ENCODE results near the gene GPC6.

Gene GPC6

DNA sequence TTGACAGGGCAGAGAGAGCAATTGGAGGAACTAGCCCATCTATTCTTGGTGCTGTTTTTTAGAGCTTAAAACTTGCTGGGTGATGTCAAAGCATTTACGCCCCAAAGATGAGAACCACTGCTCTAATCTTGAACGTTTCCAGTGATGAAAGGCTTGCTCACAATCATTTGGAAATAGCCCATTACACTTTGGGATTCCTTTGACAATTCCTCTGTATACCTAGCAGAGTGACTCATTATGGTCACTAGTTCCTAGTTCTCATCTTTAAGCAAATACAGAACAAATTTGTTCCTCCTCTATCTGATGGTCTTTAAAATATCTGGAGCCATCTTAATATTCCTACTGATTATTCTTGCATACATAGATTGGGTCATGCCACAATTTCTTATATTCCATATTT lies 112.3 kb downstream of the GPC6 start:
- no peak overlapping the region for H3K27ac ChIP-seq
- H3K27me3 ChIP-seq (ENCODE audit: insufficient read depth, low read depth, severe bottlenecking) = no peaks in the 10 kb centered on the region
- H3K36me3 ChIP-seq = peaks cover 15% of the 10 kb centered on the region
- peaks cover 6% of the 10 kb centered on the region for H3K9me3 ChIP-seq (ENCODE audit: severe bottlenecking)
- no peak for TF ChIP-seq CTCF (IDR thresholded peaks at IDR 0.05; ENCODE audit: low read depth, low read length)
- no peak overlapping the region for H3K4me3 ChIP-seq (ENCODE audit: low read depth, low read length)
- no peak for DNase-seq

GRCh38 chr13:93339550-93339949 lies 112.9 kb downstream of the GPC6 start:
- no peak overlapping the region for H3K27ac ChIP-seq
- H3K27me3 ChIP-seq (ENCODE audit: insufficient read depth, low read depth, severe bottlenecking) = no peaks in the 10 kb centered on the region
- H3K36me3 ChIP-seq = peaks cover 15% of the 10 kb centered on the region
- no peak for TF ChIP-seq CTCF (IDR thresholded peaks at IDR 0.05; ENCODE audit: low read depth, low read length)
- DNase-seq = no peak
- peaks cover 6% of the 10 kb centered on the region for H3K9me3 ChIP-seq (ENCODE audit: severe bottlenecking)
- H3K4me3 ChIP-seq (ENCODE audit: low read depth, low read length) = no peak overlapping the region

GRCh38 chr13:93341517-93341916 lies 114.9 kb downstream of the GPC6 start:
- DNase-seq = no peak
- TF ChIP-seq CTCF (IDR thresholded peaks at IDR 0.05; ENCODE audit: low read depth, low read length) = no peak
- Histone ChIP-seq H3K9me3 (ENCODE audit: severe bottlenecking) (no peaks in the 10 kb centered on the region), H3K4me3 (ENCODE audit: low read depth, low read length) (no peak overlapping the region), H3K36me3 (peaks cover 7% of the 10 kb centered on the region), H3K27me3 (ENCODE audit: insufficient read depth, low read depth, severe bottlenecking) (no peaks in the 10 kb centered on the region), H3K27ac (no peak overlapping the region)

- no peak for DNase-seq
- TF ChIP-seq CTCF (IDR thresholded peaks at IDR 0.05; ENCODE audit: low read depth, low read length) = no peak
- H3K9me3 ChIP-seq (ENCODE audit: severe bottlenecking) = peaks cover 5% of the 10 kb centered on the region
- no peak overlapping the region for H3K4me3 ChIP-seq (ENCODE audit: low read depth, low read length)
- H3K27me3 ChIP-seq (ENCODE audit: insufficient read depth, low read depth, severe bottlenecking) = no peaks in the 10 kb centered on the region
- peaks cover 7% of the 10 kb centered on the region for H3K36me3 ChIP-seq
- H3K27ac ChIP-seq = peak overlapping the region; percentile 66
Observed at GRCh38 chr13:93343097-93343496, 116.5 kb downstream of the GPC6 start.

DNA sequence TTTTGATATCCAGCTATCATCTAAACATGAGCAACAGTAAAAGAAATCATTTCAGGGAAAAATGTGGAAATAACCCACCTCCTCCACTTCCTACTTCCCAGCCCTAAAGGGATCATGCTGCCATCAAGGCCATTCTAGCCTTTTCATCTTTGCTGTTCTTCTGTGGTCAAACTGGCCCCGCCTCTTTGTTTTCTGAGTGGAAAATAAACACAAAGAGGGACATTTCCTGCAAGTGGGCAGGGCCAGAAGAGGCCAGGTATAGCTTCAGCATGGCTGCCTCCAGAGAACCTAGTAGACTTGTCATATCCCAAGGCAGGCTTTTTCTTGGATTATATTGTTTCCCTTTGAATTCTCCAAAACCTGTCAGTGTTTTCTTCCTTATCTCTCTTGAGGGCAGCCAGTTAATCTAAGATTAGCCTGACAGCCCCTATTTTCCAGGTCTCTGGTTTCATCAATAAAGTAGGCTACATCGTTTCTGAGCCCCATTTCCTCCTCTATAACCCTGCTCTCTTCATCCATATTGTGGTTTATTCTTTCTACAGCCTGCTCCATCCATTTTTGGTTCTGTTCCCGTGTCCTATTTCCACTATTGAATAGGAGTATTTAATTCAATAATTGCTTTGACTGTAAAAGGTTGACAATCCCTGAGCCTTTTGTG lies 117.6 kb downstream of the GPC6 start:
- H3K27me3 ChIP-seq (ENCODE audit: insufficient read depth, low read depth, severe bottlenecking) = no peaks in the 10 kb centered on the region
- peak; percentile 62 for DNase-seq
- TF ChIP-seq CTCF (IDR thresholded peaks at IDR 0.05; ENCODE audit: low read depth, low read length) = no peak

DNA sequence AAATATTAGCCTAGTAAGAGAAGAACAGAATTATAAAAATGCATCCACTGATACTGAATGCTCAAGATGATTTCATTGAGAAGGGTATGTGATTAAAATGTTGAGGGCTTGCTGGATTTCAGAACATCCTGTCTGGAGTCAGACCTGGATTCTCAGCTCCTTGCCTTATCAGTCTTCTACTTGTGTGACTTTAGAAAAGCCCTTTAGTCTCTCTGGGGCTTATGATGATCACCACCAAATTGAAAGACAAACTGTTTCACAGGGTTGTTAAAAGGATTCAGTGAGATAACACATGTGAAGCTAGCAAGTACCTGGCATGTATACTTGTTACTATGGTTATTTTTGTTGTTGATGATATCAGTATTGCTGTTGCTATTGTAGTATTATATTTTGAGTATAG lies 118.4 kb downstream of the GPC6 start:
- peak; percentile 45 for DNase-seq
- peak overlapping the region; percentile 66 for H3K27ac ChIP-seq

More for the DNA sequence above, 117.6 kb downstream of the GPC6 start:
- H3K36me3 ChIP-seq = peaks cover 7% of the 10 kb centered on the region
- peak overlapping the region; percentile 66 for H3K27ac ChIP-seq
- peaks cover 5% of the 10 kb centered on the region for H3K9me3 ChIP-seq (ENCODE audit: severe bottlenecking)
- H3K4me3 ChIP-seq (ENCODE audit: low read depth, low read length) = no peak overlapping the region

More for the DNA sequence above, 118.4 kb downstream of the GPC6 start:
- Histone ChIP-seq H3K36me3 (peaks cover 7% of the 10 kb centered on the region), H3K9me3 (ENCODE audit: severe bottlenecking) (peaks cover 5% of the 10 kb centered on the region), H3K27me3 (ENCODE audit: insufficient read depth, low read depth, severe bottlenecking) (no peaks in the 10 kb centered on the region), H3K4me3 (ENCODE audit: low read depth, low read length) (peak overlapping the region; percentile 2; the same call in 1 of the 2 replicates)
- TF ChIP-seq CTCF (IDR thresholded peaks at IDR 0.05; ENCODE audit: low read depth, low read length) = no peak
